Measurements from ENCODE around the gene FOXK2.
A peak's percentile ranks its signal among the peaks of the same experiment; 100 is the strongest.

The FOXK2 gene

GRCh38 chr17:82636626-82637598, 117.4 kb downstream of the FOXK2 start:
- H3K9me3 Mint-ChIP-seq, result no peaks in the 10 kb centered on the region
- no peaks in the 10 kb centered on the region for H3K27me3 Mint-ChIP-seq (ENCODE audit: low read depth)
- H3K4me3 Mint-ChIP-seq, result peak overlapping the region in 1 of 3 experiments; percentile 26
- H3K27ac Mint-ChIP-seq, result peak overlapping the region; percentile 19 to 92 (median 74)
- H3K36me3 Mint-ChIP-seq (ENCODE audit: low read depth), result peaks cover 65% of the 10 kb centered on the region
- peaks cover 5% of the 10 kb centered on the region for H3K4me1 Mint-ChIP-seq
- no peak for TF ChIP-seq CTCF (IDR thresholded peaks at IDR 0.05; ENCODE audit: unreplicated experiment in 3 of 3)

- H3K27me3 Mint-ChIP-seq (ENCODE audit: low read depth), result no peaks in the 10 kb centered on the region
- no peaks in the 10 kb centered on the region for H3K9me3 Mint-ChIP-seq
These were observed 118.7 kb downstream of the FOXK2 start for GRCh38 chr17:82638183-82638773.

GRCh38 chr17:82639628-82640027, 120.1 kb downstream of the FOXK2 start:
- peaks cover 5% of the 10 kb centered on the region for H3K4me1 Mint-ChIP-seq
- no peak for TF ChIP-seq CTCF (IDR thresholded peaks at IDR 0.05; ENCODE audit: unreplicated experiment in 3 of 3)
- H3K27me3 Mint-ChIP-seq (ENCODE audit: low read depth), result no peaks in the 10 kb centered on the region
- no peak overlapping the region for H3K4me3 Mint-ChIP-seq
- peaks cover 71% of the 10 kb centered on the region for H3K36me3 Mint-ChIP-seq (ENCODE audit: low read depth)
- H3K9me3 Mint-ChIP-seq, result no peaks in the 10 kb centered on the region
- peak overlapping the region in 1 of 3 experiments; percentile 45 for H3K27ac Mint-ChIP-seq

More at GRCh38 chr17:82638183-82638773, 118.7 kb downstream of the FOXK2 start:
- TF ChIP-seq CTCF (IDR thresholded peaks at IDR 0.05; ENCODE audit: unreplicated experiment in 3 of 3), result no peak
- no peak overlapping the region for H3K27ac Mint-ChIP-seq
- H3K4me3 Mint-ChIP-seq, result no peak overlapping the region
- H3K36me3 Mint-ChIP-seq (ENCODE audit: low read depth), result peaks cover 65% of the 10 kb centered on the region
- peaks cover 5% of the 10 kb centered on the region for H3K4me1 Mint-ChIP-seq

DNA sequence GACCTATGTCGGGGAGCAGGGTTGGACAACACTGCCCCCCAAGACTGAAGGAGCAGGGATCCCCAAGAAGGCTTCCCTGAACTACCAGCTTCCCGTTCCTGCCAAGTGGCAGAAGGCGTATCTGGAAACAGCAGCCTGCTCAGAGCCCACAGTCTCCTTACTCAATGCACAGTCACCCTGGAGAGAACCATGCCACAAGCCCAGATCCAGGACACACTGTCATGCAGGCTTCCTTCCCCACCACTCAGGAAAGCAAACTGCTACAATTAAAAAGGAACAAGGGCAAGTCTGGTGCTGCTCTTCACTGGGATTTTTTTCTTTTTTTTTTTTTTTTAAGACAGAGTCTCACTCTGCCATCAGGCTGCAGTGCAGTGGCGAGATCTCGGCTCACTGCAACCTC, 120.5 kb downstream of the FOXK2 start:
- H3K9me3 Mint-ChIP-seq, result no peaks in the 10 kb centered on the region
- H3K27ac Mint-ChIP-seq, result no peak overlapping the region
- H3K4me3 Mint-ChIP-seq, result no peak overlapping the region
- peaks cover 5% of the 10 kb centered on the region for H3K4me1 Mint-ChIP-seq
- TF ChIP-seq CTCF (IDR thresholded peaks at IDR 0.05; ENCODE audit: unreplicated experiment in 3 of 3), result no peak
- peaks cover 67% of the 10 kb centered on the region for H3K36me3 Mint-ChIP-seq (ENCODE audit: low read depth)
- H3K27me3 Mint-ChIP-seq (ENCODE audit: low read depth), result no peaks in the 10 kb centered on the region

GRCh38 chr17:82642022-82642421, 122.5 kb downstream of the FOXK2 start:
- Mint-ChIP-seq H3K9me3 (no peaks in the 10 kb centered on the region), H3K36me3 (ENCODE audit: low read depth) (peaks cover 61% of the 10 kb centered on the region), H3K27ac (no peak overlapping the region), H3K4me3 (no peak overlapping the region), H3K27me3 (ENCODE audit: low read depth) (no peaks in the 10 kb centered on the region), H3K4me1 (peaks cover 13% of the 10 kb centered on the region)
- TF ChIP-seq CTCF (IDR thresholded peaks at IDR 0.05; ENCODE audit: unreplicated experiment in 3 of 3), result no peak

Data from nephron (organoid).